ENCODE measurements around the gene MAP4K5. TPM values are rescaled to one million over a fixed set of nuclear protein-coding genes. Genes with fewer than 3 reads are reported as not detected.

Gene MAP4K5
- total and polyA plus RNA-seq, 12 donors: 9.2 to 205 (median 33.4) TPM

DNA sequence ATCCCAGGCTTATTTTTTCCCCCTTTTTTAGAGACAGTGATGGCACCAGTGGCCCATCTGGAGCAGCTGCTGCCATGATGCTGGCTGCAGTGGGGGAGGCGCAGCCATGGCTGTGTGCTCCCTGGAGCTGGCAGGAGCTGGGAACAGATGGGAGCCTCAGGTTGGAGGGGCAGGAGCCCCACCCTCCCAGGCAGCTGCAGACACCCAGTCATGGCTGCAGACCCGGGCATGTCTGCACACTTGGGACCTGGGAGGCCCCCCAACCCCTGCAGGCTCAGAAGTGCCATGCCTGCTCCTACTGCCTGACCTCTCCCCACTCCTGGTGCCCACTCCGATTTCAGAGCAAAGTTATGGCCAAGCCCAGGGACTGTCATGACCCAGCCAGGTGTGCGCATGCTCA is 160.8 kb downstream of the MAP4K5 start:
- H3K36me3 ChIP-seq (replicated peaks in 1 of 2): no peaks in the 10 kb centered on the region
- no peaks in the 10 kb centered on the region for H3K9me3 ChIP-seq (replicated peaks in 1 of 3)
- peaks cover 1 to 3% of the 10 kb centered on the region in 2 donors for H3K4me1 ChIP-seq (replicated peaks in 1 of 2)
- TF ChIP-seq POLR2A (IDR thresholded peaks at IDR 0.05): no peak
- TF ChIP-seq, protein P1, sequence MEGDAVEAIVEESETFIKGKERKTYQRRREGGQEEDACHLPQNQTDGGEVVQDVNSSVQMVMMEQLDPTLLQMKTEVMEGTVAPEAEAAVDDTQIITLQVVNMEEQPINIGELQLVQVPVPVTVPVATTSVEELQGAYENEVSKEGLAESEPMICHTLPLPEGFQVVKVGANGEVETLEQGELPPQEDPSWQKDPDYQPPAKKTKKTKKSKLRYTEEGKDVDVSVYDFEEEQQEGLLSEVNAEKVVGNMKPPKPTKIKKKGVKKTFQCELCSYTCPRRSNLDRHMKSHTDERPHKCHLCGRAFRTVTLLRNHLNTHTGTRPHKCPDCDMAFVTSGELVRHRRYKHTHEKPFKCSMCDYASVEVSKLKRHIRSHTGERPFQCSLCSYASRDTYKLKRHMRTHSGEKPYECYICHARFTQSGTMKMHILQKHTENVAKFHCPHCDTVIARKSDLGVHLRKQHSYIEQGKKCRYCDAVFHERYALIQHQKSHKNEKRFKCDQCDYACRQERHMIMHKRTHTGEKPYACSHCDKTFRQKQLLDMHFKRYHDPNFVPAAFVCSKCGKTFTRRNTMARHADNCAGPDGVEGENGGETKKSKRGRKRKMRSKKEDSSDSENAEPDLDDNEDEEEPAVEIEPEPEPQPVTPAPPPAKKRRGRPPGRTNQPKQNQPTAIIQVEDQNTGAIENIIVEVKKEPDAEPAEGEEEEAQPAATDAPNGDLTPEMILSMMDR (IDR thresholded peaks at IDR 0.05): no peak
- WGBS, 4 donors: 93 to 100% (median 100%) methylated on average over 1 to 4 of the region's 4 CpGs
- no peak for DNase-seq
- H3K4me3 ChIP-seq: no peak overlapping the region
- intact Hi-C loops (cut with DNase I): no loop called here
- no peaks in the 10 kb centered on the region for H3K27me3 ChIP-seq
- H3K27ac ChIP-seq: no peak overlapping the region

Small RNA genes within 50 kb of the gene (small RNA-seq; reads per million reads assigned to genes)
- gene RF00019: 0 reads per million in 2 donors
- 0 reads per million in 2 donors for gene SNRPGP1

Other genes with a start within 250 kb of the MAP4K5 start
- gene L2HGDH, start 220.3 kb downstream of the MAP4K5 start, total RNA-seq: 1 to 10 TPM; 1.3 to 8.9 (median 5.2) TPM
- 1 to 10 TPM; 1.2 to 5.7 (median 1.3) TPM for gene L2HGDH, start 220.3 kb downstream of the MAP4K5 start, polyA plus RNA-seq
- gene DMAC2L, start 220.2 kb downstream of the MAP4K5 start, total RNA-seq: 10 to 100 TPM in 6 of 9 donors, 1 to 10 TPM in 3; 4.8 to 19.9 (median 13.5) TPM
- gene DMAC2L, start 220.2 kb downstream of the MAP4K5 start, polyA plus RNA-seq: 10 to 100 TPM in 2 of 3 donors, 1 to 10 TPM in 1; 9.4 to 15.0 (median 12.3) TPM
- gene CDKL1, start 135.7 kb downstream of the MAP4K5 start, total RNA-seq: 10 to 100 TPM in 4 of 9 donors, 1 to 10 TPM in 5; 1.8 to 17.2 (median 8.1) TPM
- gene CDKL1, start 135.7 kb downstream of the MAP4K5 start, polyA plus RNA-seq: 1 to 10 TPM; 1.5 to 8.3 (median 3.1) TPM
- gene ATL1, start 27.6 kb upstream of the MAP4K5 start, total RNA-seq: 1 to 10 TPM; 2.1 to 7.4 (median 6.2) TPM
- gene ATL1, start 27.6 kb upstream of the MAP4K5 start, polyA plus RNA-seq: 10 to 100 TPM in 1 of 3 donors, 1 to 10 TPM in 2; 2.4 to 10.1 (median 2.7) TPM
- 10 to 100 TPM; 14.8 to 39.2 (median 27.3) TPM for gene SAV1, start 135.7 kb upstream of the MAP4K5 start, total RNA-seq
- gene SAV1, start 135.7 kb upstream of the MAP4K5 start, polyA plus RNA-seq: 10 to 100 TPM; 24.5 to 27.2 (median 25.8) TPM

All from adrenal gland (tissue), 12 donors.